OCI-LY7 (cell line): ENCODE data around the gene ABHD8.

Experiments used
- CTCF ChIP-seq: fragments of 200-600 bp; sonication (generic); conservative IDR thresholded peaks from 2 replicates; pipeline ENCODE4 v1.5.1; 2014; ENCODE audit warnings: mild to moderate bottlenecking, antibody characterized with exemption, low read length, moderate library complexity, mixed read lengths
- EZH2phosphoT487 ChIP-seq: fragments of 200-600 bp; sonication (generic); IDR thresholded peaks from 2 replicates; pipeline ENCODE4 v1.6.1; 2018; ENCODE audit warnings: low read depth, borderline replicate concordance, mild to moderate bottlenecking, mixed run types, antibody characterized with exemption, low read length, moderate library complexity, mixed read lengths

- no peak for TF ChIP-seq CTCF
- no peak for TF ChIP-seq EZH2phosphoT487
Measured at GRCh38 chr19:17243211-17243829, 59.9 kb downstream of the ABHD8 start.
